Measurements from ENCODE around the gene PICK1. TPM values are rescaled to one million over a fixed set of nuclear protein-coding genes. Genes with fewer than 3 reads are reported as not detected.

Gene PICK1
- total and polyA plus RNA-seq, 2 experiments from 2014 or later, result 8.4 to 14.4 TPM

DNA sequence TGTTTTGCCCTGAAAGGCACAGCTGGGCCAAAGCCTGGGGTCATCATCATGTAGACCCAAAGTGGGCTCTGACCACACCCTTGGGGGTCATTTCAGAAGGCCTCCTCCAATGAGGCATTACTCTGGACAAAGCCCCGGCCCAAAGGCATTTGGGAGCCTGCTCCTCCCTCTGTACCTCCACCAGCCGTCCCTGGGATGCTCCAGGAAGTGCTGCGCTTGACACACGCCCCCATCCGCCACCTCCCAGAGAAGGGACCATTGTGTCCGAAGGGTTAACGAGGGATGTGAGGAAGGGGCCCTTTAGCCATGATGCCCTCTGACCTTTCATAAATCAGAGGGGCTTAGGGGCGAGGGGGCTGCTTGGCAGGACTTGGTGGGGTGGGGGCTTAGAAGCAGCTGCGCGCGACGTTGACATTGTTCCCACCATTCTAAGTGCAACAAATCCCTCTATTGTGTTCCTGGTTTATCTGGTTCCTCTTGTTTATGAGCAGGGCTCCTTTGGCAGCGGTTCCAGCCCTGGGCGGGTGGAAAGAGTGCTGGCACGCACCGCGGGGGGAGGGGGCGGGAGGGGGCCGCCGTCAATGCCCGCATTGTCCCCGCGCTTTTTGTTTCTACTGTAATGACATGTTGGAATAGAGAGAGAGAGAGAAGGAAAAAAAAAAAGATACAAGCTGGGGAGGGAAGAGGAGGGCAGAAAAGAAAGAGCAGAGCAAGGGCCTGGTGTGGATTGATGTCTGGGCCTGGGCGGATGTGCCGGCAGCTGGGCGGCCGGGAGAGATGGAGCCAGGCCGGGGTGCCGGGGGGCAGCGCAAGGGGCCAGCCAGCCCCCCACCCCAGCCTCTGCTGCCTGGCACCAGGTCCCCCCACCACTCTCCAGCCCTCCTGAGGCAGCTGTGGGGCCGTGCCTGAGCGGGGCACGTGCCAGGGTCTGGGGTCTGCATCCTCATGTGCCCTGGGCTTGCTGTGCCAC lies 40.7 kb upstream of the PICK1 start:
- no peaks in the 10 kb centered on the region for H3K27me3 ChIP-seq (replicated peaks; ENCODE audit: insufficient read depth)
- no peaks in the 10 kb centered on the region for H3F3A ChIP-seq (ENCODE audit: insufficient read depth)
- H3K4me3 ChIP-seq, result no peak overlapping the region
- H4K20me1 ChIP-seq (ENCODE audit: insufficient read depth), result no peaks in the 10 kb centered on the region
- H3K4me2 ChIP-seq (ENCODE audit: unreplicated experiment), result no peak overlapping the region
- TF ChIP-seq EZH2phosphoT487 (IDR thresholded peaks at IDR 0.05; ENCODE audit: insufficient read depth, low read depth) (no peak), EZH2 (IDR thresholded peaks at IDR 0.05; ENCODE audit: insufficient read depth, poor library complexity, severe bottlenecking) (no peak)
- H3K9me3 ChIP-seq (ENCODE audit: low read depth), result no peaks in the 10 kb centered on the region
- no peaks in the 10 kb centered on the region for H3K9me2 ChIP-seq (ENCODE audit: insufficient read depth)
- peaks cover 4% of the 10 kb centered on the region; the same call in 1 of the 2 replicates for H3K4me1 ChIP-seq (ENCODE audit: insufficient read depth)
- WGBS, 2 experiments (ENCODE audit: low coverage in 1 of 2, low lambda C conversion rate in 2 of 2, missing lambda C conversion rate in 2 of 2), result 39 to 43% methylated on average over 24 to 33 of the region's 33 CpGs
- H3K27ac ChIP-seq, result no peak overlapping the region
- no peaks in the 10 kb centered on the region for H3K79me2 ChIP-seq (ENCODE audit: insufficient read depth)
- in situ Hi-C loops (cut with MboI), result no loop called here
- no peaks in the 10 kb centered on the region for H3K36me3 ChIP-seq (ENCODE audit: low read depth)
- peak; percentile 38 for DNase-seq
- peak overlapping the region; percentile 30 for H2AFZ ChIP-seq
- H3K9ac ChIP-seq, result peak overlapping the region; percentile 9; the same call in 1 of the 2 replicates

DNA sequence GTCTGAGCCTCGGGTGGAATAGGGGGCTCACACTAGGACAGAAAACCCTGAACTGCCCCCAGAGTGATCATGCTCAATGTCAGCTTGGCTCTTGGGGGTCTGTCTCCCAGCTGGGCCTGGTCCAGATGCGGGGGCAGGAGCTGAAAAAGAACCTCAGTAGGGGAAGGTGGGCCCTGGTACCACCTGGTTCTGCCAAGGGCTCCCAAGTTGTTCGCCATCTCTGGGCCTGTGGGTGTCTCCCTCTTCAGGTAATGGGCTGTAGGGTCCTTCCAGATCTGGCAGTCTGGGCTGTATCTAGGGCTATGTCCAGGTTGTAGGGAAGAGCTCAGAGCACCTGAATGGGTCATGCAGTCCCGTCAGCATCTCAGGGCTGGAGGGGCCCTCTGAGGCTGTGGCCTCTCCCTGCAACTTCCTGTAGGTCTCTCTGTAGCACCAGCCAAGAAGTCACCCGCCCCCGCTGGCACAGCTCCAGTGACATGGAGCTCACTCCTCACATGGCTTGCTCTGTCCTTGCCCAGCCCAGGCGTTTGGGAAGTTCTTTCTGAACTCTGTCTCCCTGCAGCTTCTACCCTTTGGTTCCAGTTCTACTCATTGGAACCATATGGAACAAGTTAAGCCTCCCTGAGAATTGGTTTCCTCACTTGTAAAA lies 39.8 kb upstream of the PICK1 start:
- TF ChIP-seq EZH2phosphoT487 (IDR thresholded peaks at IDR 0.05; ENCODE audit: insufficient read depth, low read depth), result no peak
- no peak for TF ChIP-seq EZH2 (IDR thresholded peaks at IDR 0.05; ENCODE audit: insufficient read depth, poor library complexity, severe bottlenecking)

DNA sequence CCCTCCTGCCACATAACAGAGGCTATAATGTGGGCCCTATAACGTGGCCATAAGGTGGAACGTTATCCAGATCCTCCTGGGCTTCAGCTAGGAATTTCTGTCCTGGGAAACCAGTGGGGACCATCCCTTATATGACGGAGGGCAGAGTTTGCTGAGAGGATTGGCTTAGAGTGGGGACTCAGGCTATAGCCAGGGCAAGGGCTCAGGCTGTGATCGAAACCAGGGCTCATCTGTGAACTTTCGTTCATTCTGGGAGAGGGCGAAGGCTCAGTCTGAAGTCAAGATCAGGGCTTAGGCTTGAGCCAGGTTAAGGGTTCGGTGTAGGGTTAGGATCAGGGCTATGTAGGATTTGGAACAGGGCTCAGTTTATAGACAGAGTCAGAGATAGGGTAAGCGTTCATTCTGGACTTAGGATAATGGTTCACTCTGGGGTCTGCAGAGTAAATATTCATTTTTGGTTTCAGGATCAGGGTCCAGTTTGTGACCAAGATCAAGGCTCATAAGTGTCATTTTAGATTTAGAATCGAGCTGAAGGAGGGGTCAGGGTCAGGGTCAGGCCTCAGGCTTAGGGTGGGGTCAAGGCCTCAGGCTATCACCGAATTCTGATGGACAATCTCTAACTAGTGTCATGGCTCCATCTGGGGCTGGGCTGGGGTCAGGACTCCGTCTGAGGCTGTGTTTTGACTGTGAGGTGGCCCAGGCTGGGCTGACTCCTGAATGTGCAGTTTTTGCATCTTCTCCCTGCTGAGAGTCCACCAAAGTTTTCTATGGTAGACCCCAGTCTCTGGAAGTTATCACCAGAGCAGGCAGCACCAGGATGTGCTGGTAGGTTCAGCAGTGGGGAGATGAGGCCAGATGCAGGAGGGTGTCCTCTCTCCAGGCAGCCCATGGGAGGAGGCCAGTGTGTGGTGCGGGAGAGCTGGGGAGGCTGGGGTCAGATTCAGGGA lies 39.0 kb upstream of the PICK1 start:
- in situ Hi-C loops (cut with MboI), result no loop called here
- WGBS, 2 experiments (ENCODE audit: low coverage in 1 of 2, low lambda C conversion rate in 2 of 2, missing lambda C conversion rate in 2 of 2), result 64 to 67% methylated on average over 12 of the region's 12 CpGs
- H3K9ac ChIP-seq, result no peak overlapping the region

More for the DNA sequence above, 39.8 kb upstream of the PICK1 start:
- no peaks in the 10 kb centered on the region for H3K79me2 ChIP-seq (ENCODE audit: insufficient read depth)
- H3K9ac ChIP-seq, result no peak overlapping the region
- no peaks in the 10 kb centered on the region for H3K9me2 ChIP-seq (ENCODE audit: insufficient read depth)
- H2AFZ ChIP-seq, result peak overlapping the region; percentile 30; the same call in 1 of the 2 replicates
- no peaks in the 10 kb centered on the region for H4K20me1 ChIP-seq (ENCODE audit: insufficient read depth)
- H3K27ac ChIP-seq, result no peak overlapping the region
- no peaks in the 10 kb centered on the region for H3K36me3 ChIP-seq (ENCODE audit: low read depth)
- H3K9me3 ChIP-seq (ENCODE audit: low read depth), result no peaks in the 10 kb centered on the region
- no peaks in the 10 kb centered on the region for H3F3A ChIP-seq (ENCODE audit: insufficient read depth)
- DNase-seq, result peak; percentile 67
- H3K4me1 ChIP-seq (ENCODE audit: insufficient read depth), result peaks cover 4% of the 10 kb centered on the region; the same call in 1 of the 2 replicates
- in situ Hi-C loops (cut with MboI), result no loop called here
- H3K27me3 ChIP-seq (replicated peaks; ENCODE audit: insufficient read depth), result no peaks in the 10 kb centered on the region
- WGBS, 2 experiments (ENCODE audit: low coverage in 1 of 2, low lambda C conversion rate in 2 of 2, missing lambda C conversion rate in 2 of 2), result 48 to 52% methylated on average over 7 of the region's 7 CpGs
- no peak overlapping the region for H3K4me3 ChIP-seq
- H3K4me2 ChIP-seq (ENCODE audit: unreplicated experiment), result no peak overlapping the region

More for the DNA sequence above, 39.0 kb upstream of the PICK1 start:
- Histone ChIP-seq H3K27me3 (replicated peaks; ENCODE audit: insufficient read depth) (no peaks in the 10 kb centered on the region), H3K4me3 (no peak overlapping the region), H3K9me2 (ENCODE audit: insufficient read depth) (no peaks in the 10 kb centered on the region), H3F3A (ENCODE audit: insufficient read depth) (no peaks in the 10 kb centered on the region), H4K20me1 (ENCODE audit: insufficient read depth) (no peaks in the 10 kb centered on the region), H3K27ac (no peak overlapping the region), H3K4me1 (ENCODE audit: insufficient read depth) (peaks cover 4% of the 10 kb centered on the region; the same call in 1 of the 2 replicates), H3K4me2 (ENCODE audit: unreplicated experiment) (no peak overlapping the region), H3K79me2 (ENCODE audit: insufficient read depth) (no peaks in the 10 kb centered on the region), H3K9me3 (ENCODE audit: low read depth) (no peaks in the 10 kb centered on the region), H3K36me3 (ENCODE audit: low read depth) (no peaks in the 10 kb centered on the region), H2AFZ (no peak overlapping the region)
- TF ChIP-seq EZH2phosphoT487 (IDR thresholded peaks at IDR 0.05; ENCODE audit: insufficient read depth, low read depth), result no peak
- no peak for TF ChIP-seq EZH2 (IDR thresholded peaks at IDR 0.05; ENCODE audit: insufficient read depth, poor library complexity, severe bottlenecking)
- DNase-seq, result no peak
